GM19372 (cell line): Measurements from ENCODE around the gene PKN2.
"Not testable (repeated sequence)": the region's sequence is repeated elsewhere in the genome, so short reads cannot be mapped to it uniquely, and the experiment has no call there.

Experiments used
- ATAC-seq: cut with Tn5 transposase; IDR thresholded peaks from one replicate; pipeline ENCODE4 v1.9.1; 2021; ENCODE audit warnings: mild to moderate bottlenecking, low read depth, moderate library complexity; ENCODE audit not compliant: unreplicated experiment

Gene PKN2

DNA sequence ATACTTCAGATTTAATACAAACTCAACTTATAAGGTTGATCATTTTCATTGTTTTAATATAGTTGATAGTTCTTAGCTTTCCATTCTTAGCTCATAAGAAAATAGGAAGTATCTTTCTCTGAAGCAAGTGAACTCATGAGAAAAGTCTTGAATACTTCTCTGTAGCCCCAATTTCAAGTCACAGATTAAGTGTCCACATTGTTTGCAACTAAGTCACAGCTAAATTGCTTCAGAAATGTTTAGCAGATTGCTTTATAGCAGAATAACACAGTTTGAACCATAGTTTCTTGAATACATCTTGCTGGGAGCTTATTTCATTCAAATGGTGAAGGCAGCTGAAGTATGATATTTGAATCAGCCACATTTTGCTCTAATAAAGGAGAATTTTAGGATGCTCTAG lies 10.6 kb upstream of the PKN2 start:
- ATAC-seq, result no peak

DNA sequence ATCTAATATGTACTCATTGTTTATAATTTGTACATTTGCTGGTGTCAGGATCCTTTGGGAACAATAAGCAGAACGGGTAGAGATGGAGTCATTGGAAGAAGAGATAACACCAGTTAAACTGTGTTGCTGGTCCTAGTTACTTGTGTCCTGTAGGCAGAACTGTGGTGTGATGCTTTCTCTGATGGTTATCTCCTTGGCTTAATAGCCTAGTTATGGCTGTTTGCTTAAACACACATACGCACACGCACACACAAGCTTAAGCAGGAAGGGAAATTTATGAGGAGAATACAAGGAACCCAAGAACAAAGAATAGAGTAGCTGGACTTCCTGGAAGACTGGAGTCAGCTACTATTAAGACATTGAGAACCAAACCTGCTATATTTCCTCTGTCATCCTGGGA lies 5.7 kb upstream of the PKN2 start:
- ATAC-seq, result no peak

DNA sequence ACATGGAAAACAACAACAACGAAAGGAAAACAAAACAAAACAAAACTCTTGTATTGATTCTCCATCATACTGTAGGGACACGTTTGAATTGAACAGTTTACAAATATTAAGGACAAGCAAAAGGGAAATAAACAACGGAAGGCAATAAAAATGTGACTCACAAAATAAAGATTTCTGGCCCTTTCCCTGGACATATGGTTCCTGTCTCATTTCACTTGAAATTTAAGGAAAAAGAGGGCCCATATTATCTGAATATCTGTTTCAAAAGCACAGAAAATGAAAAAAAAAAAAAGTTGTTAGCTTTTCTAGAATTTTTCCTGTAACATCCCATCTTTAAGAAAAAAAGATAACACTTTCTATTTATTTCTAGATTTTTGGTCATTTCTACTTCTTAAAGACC lies 3.6 kb upstream of the PKN2 start:
- no peak for ATAC-seq

DNA sequence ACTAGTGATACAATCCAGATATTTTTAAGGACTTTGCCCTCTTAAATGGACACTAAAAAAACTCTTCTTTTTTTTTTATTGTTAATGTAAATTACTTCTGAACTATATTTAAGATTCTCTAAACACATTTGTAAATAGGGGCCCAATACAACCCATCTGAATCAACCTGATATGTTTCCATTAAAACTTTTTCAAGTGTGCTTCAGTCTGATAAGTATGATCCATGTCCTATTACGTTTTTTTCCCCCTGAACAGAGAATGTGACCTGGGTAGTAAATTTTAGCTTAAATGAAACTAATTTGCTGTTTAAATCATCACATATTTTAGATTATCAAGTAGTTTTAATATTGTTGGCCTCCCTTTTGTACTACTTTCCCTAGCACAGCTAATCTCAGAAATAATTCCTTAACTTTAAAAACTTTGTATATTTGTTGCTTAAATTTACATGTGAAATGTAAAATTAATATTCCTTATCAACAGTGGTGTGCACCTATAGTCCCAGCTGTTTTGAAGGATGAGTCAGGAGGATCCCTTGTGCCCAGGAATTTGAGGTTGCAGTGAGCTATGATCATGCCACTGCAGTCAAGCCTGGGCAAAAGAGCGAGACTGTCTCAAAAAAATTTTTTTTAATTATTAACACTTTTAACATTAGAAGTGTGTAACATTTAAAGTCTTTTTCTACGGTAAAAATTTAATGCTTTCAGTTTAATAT lies 3.0 kb upstream of the PKN2 start:
- ATAC-seq, result no peak

DNA sequence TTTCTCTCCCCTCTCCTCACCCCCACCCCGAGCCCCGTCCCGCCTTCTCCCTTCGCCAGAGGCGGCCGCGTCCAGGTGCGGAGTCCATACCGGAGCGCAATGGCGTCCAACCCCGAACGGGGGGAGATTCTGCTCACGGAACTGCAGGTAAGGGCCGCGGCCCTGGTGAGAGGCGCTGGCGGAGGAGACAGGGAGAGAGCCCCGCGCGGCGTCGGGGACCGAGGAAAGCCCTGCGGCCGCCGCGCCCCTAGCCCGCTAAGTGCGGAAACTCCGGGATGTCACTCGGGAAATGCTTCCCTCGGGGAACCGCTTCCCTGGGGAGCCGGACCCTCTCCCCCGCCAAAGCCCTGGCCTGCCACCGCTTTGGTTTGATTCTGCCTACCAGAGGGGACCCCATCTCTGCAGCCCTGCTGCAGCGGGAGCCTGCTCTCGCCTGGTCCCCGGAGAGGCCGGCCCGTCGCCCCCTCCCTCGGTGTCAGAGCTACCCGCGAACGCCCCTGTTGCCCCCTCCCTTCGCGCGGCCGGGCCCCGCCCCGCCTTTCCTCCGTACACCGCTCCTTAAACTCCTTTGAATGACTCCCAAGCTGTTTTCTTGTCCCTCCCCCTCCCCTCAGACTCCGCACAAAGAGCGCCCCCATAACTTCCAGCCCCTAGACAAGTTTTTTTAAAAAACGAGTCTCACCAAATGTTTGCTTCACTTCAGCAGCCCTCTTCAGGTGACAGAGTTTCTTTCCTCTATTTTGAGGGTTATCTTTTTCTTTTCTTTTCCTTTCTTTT lies 597 bp downstream of the PKN2 start:
- peak; percentile 30 for ATAC-seq

DNA sequence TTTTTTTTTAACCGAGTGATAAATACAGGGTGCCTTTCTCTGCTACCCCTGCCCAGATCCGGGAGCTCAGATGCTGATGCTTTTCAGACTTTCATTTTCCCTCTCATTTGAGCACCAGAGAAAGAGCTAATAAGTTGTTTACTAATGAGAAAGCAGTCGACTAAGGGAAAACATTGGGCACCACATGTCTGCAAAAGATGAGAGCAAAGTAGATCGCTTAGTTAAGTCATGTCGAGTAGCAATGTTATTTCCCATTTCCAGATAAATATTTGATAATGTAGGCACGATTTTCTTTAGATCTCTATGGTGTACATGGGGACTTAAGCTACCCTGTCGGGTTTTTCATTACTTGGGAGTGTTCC lies 1.2 kb downstream of the PKN2 start:
- ATAC-seq, result no peak

DNA sequence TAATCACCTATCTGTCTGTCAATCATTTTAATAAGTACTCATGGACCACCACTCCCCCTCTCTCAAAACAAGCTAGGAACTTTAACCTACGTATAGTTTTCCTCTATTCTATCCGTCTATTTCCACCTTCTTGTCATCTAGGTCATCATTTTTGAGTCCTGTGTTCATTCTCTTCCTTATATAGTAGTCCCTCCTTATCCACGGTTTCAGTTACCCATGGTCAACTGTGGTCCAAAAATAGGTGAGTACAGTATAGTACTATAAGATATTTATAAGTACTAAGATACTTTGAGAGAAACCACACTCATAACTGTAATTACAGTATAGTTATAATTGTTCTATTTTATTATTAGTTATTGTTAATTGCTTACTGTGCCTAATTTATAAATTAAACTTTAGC lies 7.5 kb downstream of the PKN2 start:
- no peak for ATAC-seq

DNA sequence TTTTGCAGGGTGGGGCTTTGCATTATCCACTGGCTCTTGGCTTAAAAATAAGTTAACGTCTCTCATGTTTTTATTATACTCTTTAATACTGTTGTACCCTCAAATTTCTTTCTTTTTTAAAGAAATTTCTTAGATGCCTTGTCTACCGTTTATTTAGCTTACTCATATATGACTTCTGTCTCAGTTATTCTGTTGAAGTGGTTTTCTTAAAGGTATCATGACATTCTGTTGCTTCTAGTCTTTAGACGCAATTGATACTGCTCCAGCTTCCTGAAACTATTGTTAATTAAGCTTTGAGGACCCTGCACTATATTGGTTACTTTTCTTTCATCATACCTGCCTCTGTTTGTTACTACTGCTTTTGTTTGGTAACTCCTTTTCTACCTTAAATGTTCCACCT lies 11.7 kb downstream of the PKN2 start:
- ATAC-seq, result no peak

DNA sequence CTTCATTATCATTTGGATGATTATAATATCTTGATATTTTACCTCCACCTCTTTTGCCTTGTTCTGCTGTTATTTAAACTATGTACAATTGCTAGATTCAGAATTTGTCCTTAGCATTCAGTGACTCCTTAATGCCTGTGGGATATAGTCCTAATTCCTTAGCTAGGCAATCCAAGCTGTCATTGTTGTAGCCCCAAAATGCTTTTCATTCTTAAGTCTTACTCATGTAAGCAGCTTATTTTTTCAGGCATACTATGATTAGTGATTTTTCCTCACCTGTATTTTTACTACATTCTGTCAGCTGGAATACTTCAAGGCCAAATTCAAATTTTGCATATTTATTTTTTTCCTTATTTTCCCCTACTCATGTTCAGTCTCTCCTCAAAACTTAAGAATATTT lies 13.4 kb downstream of the PKN2 start:
- ATAC-seq, result no peak

DNA sequence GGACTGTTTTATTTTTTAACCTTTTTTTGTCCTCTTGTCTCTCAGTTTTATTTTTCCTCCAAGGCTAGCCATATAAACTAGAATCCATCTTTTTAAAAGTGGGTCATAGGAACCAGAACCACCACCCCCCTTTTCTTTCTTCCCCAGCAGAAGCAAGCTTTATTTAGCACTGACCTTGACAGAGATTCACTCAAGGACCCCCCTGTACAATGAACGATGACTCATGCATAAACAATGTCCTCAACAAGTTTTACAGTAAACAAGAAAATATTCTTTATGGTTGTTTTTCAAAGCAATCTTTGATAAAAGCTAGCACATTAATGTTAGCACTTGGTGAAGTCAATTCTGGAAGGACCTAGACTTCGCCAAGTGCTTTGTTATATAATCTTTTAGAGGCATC lies 14.1 kb downstream of the PKN2 start:
- no peak for ATAC-seq

DNA sequence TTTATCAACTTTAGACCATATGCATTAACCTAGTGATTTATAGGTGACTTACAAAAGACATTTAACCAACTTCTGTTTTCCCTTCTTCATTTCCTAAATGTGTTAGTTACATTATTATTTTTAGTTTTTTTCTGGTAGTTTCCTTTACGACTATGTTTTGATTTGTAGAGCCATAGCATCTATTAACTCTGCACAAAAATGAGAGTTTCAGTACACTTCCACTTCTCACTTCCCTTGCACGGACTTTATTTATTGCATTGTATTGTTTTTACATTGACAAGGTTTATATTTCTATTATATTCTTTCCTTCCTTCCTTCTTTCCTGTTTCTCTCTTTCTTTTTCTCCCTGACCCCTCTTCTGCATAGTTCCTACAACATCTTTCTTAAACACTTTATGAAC lies 14.7 kb downstream of the PKN2 start:
- no peak for ATAC-seq

DNA sequence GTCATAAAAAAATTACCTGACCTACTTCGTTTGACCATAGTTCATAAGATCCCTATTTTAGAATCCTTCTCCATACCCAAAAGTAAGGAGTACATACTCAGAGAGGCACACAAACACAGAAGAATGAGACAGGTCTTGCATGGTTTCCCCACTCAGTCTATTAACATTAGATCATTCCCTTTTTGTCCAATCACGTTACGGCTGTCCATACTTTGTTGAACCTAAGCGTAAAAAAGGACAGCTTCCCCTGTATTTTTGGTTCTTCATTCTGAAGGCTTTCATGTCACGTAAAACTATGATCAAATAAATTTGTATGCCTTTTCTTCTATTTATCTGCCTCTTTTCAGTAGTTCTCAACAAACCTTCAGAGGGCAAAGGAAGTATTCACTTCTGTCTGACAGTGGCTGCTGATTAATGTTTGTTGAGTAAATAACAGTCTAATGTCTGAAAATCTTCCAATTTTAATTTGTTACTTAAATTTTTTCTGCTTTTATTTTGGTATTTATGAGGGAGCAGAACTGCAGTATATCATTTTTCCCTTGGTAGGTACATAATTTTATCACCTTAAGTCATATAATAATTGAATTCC lies 16.4 kb downstream of the PKN2 start:
- ATAC-seq, result no peak

DNA sequence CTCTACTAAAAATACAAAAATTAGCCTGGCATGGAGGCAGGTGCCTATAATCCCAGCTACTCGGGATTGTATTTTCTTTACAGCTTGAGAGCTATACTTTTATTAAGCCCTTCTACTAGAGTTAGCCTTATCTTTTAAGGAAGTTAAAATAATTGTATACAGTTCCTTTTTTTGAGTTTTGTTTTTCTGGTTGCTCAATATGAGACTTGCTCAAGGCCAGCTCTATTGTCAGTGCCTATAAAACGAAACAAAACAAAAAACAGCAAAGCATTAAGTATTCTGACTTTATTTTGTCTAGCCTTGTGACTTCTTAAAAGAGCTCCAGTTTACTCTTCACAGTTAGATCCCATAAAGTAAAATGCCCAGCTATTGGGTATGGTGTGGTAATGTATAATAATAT lies 17.2 kb downstream of the PKN2 start:
- peak; percentile 74 for ATAC-seq

DNA sequence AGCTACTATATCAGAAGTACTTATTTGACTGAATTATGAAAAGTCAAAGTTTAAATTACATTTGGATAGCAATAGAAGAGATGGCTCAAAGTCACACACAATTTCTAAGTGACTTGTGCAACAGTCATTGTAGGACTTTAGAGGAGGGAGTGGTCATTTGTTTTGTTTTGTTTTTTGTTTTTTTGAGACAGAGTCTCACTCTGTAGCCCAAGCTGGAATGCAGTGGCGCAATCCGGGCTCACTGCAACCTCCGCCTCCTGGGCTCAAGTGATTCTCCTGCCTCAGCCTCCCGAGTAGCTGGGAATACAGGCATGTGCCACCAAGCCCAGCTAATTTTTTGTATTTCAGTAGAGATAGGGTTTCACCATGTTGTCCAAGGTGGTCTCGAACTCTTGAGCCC lies 17.7 kb downstream of the PKN2 start:
- ATAC-seq, result not testable (repeated sequence)

DNA sequence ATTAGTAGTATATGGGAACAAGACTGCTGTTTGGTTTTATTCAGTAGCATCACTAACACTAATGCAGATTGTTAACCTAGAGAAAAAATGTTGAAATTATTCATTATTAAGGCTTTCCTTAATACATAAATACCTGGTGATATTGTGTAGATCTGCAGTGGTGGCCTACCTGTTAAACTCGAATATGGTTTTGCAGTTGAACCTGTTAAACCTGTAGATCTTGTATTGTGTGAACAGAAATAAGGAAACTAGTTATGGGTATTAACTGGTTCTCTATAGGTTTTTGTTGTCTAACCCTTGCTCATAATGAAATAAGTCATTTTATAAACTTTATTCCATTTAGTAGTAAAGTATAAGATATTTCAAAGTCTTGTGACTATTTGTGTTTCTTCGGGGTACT lies 23.9 kb downstream of the PKN2 start:
- no peak for ATAC-seq

DNA sequence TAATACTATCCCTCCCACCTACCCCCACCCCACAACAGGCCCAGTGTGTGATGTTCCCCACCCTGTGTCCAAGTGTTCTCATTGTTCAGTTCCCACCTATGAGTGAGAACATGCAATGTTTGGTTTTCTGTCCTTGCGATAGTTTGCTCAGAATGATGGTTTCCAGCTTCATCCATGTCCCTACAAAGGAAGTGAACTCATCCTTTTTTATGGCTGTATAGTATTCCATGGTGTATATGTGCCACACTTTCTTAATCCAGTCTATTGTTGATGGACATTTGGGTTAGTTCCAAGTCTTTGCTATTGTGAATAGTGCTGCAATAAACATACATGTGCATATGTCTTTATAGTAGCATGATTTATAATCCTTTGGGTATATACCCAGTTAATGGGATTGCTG lies 28.8 kb downstream of the PKN2 start:
- ATAC-seq, result not testable (repeated sequence)

DNA sequence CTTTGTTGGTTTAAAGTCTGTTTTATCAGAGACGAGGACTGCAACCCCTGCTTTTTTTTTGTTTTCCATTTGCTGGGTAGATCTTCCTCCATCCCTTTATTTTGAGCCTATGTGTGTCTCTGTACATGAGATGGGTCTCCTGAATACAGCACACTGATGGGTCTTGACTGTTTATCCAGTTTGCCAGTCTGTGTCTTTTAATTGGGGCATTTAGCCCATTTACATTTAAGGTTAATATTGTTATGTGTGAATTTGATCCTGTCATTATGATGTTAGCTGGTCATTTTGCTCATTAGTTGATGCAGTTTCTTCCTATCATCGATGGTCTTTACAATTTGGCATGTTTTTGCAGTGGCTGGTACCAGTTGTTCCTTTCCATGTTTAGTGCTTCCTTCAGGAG lies 32.5 kb downstream of the PKN2 start:
- not testable (repeated sequence) for ATAC-seq

DNA sequence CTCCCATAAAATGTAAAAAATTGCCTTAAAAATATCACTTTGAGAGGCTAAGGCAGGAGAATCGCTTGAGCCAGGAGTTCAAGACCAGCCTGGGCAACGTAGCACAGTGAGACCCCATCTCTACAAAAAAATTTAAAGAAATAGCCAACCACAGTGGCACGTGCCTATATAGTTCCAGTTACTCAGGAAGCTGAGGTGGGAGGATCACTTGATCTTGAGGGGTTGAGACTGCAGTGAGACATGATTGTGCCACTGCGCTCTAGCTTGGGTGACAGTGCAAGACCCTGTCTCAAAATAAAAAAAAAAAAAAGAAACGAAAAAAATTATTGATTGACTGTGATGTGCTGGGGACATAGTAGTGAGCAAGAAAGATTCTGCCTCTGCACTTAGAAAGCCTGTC lies 38.4 kb downstream of the PKN2 start:
- ATAC-seq, result no peak

DNA sequence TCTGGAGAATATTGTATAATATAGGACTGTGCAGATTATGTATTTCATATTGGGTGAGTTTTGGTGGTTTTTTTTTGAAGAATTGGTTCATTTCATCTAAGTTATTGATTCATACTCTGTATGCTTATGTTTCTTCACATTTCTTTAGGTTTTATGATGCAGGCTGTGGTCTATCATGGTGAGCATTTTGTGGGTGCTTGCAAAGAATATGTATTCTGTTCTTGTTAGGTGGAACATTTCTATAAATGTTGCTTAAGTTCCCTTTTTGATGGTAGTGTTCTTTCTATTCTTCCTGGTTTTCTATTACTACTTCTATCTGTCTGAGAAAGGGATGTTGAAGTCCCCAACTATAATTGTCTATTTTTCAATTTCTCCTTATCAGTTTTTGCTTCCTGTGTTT lies 42.6 kb downstream of the PKN2 start:
- no peak for ATAC-seq

DNA sequence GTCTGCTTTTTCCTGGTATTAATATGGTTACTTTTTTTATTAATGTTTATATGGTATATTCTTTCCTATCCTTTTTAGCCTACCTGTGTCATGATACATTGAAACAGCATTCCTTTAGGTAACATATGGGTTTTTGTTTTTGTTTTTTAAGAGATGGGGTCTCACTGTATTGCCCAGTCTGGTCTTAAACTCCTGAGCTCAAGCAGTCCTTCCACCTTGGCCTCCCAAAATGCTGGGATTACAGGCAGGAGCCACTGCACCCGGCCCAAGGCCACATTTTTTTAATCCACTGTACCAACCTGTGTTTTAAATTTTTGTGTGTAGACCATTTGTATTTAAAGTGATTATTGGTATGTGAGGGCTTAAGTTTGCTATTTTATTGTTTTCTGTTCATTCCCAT lies 43.1 kb downstream of the PKN2 start:
- no peak for ATAC-seq

DNA sequence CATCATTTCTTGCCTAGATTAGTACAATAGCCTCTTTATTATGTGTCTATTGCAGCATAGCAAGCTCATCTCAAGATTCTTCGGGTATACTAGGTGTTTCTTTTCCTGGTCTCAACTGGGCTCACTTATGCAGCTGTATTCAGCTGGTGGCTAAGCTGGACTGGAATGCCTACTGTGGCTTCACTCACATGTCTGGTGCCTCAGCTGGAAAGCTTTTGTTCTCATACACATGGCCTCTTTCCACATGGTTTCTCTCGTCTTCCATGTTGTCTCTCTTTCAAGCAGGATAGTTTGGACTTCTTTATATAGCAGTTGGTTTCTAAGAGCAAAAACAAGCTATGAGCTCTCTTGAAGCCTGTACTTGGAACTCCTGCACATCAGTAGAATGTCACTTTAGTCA lies 45.2 kb downstream of the PKN2 start:
- no peak for ATAC-seq

DNA sequence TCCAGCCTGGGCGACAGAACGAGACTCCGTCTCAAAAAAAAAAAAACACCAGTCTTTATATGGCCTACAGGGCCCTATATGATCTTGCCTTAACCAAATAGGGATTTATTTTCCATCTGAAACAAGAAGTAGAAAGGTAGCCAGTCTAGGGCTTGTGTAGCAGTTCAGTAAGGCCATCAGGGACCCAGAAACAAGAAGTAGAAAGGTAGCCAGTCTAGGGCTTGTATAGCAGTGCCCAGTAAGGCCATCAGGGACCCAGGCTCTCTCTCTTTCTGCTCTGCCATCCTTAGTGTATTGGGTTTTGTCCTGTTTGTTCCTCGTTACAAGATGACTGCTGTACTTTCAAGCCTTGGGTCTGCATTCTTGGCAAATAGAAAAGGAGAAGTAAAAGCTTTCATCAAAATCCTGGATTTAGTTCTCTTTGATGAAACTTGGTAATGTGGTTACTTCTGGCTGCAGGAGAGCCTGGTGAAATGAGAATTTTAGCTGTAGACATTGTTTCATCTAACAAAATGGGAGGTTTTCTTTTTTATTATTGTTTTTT lies 46.1 kb downstream of the PKN2 start:
- ATAC-seq, result no peak
